ENCODE data around the gene C1orf74.

DNA sequence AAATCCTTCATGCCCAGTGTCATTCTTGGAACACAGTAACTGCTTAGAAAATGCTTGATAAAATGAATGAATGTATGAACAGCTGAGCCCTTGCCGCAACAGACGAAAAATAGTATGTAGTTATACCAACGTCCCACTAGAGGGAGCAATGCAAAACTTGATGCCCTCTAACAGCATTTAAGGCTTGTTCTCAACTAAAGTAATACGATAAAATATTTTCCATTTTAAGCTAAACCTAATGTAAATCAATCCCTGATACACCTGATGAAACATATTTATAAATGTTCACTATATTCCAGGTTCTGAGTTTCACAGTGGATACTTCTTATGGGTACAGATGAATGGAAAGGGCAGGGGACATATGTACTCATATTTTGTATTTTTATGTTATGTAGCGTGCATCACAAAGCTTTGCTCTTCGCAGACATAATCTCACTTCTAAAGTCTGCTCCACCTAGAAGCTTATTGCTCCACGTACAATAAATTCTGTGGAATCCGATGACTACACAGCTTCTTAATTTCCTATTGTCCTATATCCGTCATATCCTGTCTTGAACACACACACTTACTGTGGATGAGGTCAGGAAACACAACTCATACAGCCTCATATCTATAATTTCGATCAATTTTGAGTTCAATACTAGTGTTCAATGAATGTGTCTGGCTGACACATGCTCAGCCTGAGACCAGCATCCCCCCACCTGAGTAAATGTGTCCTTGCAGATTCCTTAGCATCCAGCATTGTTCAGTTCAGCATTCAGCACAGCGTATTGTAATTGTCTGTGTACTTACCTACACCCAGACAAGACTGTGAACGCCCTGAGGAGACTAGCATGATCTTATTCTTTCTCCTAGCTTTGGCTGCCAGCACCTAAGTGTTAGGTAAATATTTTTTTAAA lies 39.0 kb upstream of the C1orf74 start:
- TF ChIP-seq YY1 (IDR thresholded peaks at IDR 0.05; ENCODE audit: insufficient read depth, insufficient read length) (no peak), SUZ12 (IDR thresholded peaks at IDR 0.05; ENCODE audit: extremely low read depth, insufficient read depth, insufficient read length) (no peak)

Data from NT2/D1 (cell line).